HS-27A (cell line): ENCODE data around the gene CYB561D1.
"Not testable (repeated sequence)": the region's sequence is repeated elsewhere in the genome, so short reads cannot be mapped to it uniquely, and the experiment has no call there.

Experiments used
- DNase-seq: peaks from one replicate; pipeline ENCODE4 v3.0.0-alpha.2; 2012; ENCODE audit warnings: low read depth, missing footprints

CYB561D1 gene

GRCh38 chr1:109493805-109494539 is at the start of gene CYB561D1:
CYB561D1 (plus strand) TSS chr1:109494094; CDS start chr1:109494140, 46 bp downstream.
- DNase-seq = peak; percentile 64

- no peak for DNase-seq
Observed at GRCh38 chr1:109444346-109444745, 49.5 kb upstream of the CYB561D1 start.

GRCh38 chr1:109445949-109446695 is 47.8 kb upstream of the CYB561D1 start:
- not testable (repeated sequence) for DNase-seq

GRCh38 chr1:109447524-109447923 is 46.4 kb upstream of the CYB561D1 start:
- no peak for DNase-seq

- no peak for DNase-seq
Observed at GRCh38 chr1:109454497-109455133, 39.3 kb upstream of the CYB561D1 start.

- no peak for DNase-seq
Observed at GRCh38 chr1:109457819-109458218, 36.1 kb upstream of the CYB561D1 start.

- DNase-seq = no peak
Observed at GRCh38 chr1:109466125-109466451, 27.8 kb upstream of the CYB561D1 start.

- DNase-seq = no peak
Observed at GRCh38 chr1:109466452-109467300, 27.2 kb upstream of the CYB561D1 start, which contains the start of gene SYPL2. SYPL2 (plus strand) TSS chr1:109466546; CDS start chr1:109466844, 298 bp downstream.

GRCh38 chr1:109467301-109467777 is 26.6 kb upstream of the CYB561D1 start:
- DNase-seq = no peak

- DNase-seq = no peak
Observed at GRCh38 chr1:109468061-109468460, 25.8 kb upstream of the CYB561D1 start.

- DNase-seq = no peak
Observed at GRCh38 chr1:109468903-109469302, 25.0 kb upstream of the CYB561D1 start.

GRCh38 chr1:109470245-109470644 is 23.6 kb upstream of the CYB561D1 start:
- DNase-seq = no peak

GRCh38 chr1:109472779-109473178 is 21.1 kb upstream of the CYB561D1 start:
- DNase-seq = no peak

- not testable (repeated sequence) for DNase-seq
Observed at GRCh38 chr1:109473284-109474057, 20.4 kb upstream of the CYB561D1 start.

GRCh38 chr1:109474697-109475096 is 19.2 kb upstream of the CYB561D1 start:
- DNase-seq = no peak

- no peak for DNase-seq
Observed at GRCh38 chr1:109475261-109475660, 18.6 kb upstream of the CYB561D1 start.

GRCh38 chr1:109476825-109477224 is 17.1 kb upstream of the CYB561D1 start:
- no peak for DNase-seq

GRCh38 chr1:109477821-109478220 is 16.1 kb upstream of the CYB561D1 start:
- DNase-seq = no peak

- DNase-seq = no peak
Observed at GRCh38 chr1:109478806-109479205, 15.1 kb upstream of the CYB561D1 start.

- no peak for DNase-seq
Observed at GRCh38 chr1:109479311-109479710, 14.6 kb upstream of the CYB561D1 start.

GRCh38 chr1:109479901-109480300 is 14.0 kb upstream of the CYB561D1 start:
- no peak for DNase-seq
